B cell (primary cell): ENCODE results near the gene PPTC7. TPM values are rescaled to one million over a fixed set of nuclear protein-coding genes. Genes with fewer than 3 reads are reported as not detected.

Experiments used
- ATAC-seq: fragments of 200-7000 bp; cut with Tn5 transposase; one replicate; pipeline ENCODE4 v1.10.0; 2021; ENCODE audit warnings: low read depth, mild to moderate bottlenecking, moderate number of reproducible peaks, moderate library complexity
- CTCF ChIA-PET: fragments of 350-600 bp; sonication (Branson Sonifier 250); formaldehyde crosslinking; loops from one replicate; lab custom pipeline; 2021; ENCODE audit warnings: antibody characterized with exemption, inconsistent platforms; lab: Charles Lee
- POLR2A ChIA-PET: fragments of 350-600 bp; sonication (Branson Sonifier 250); formaldehyde crosslinking; loops from one replicate; lab custom pipeline; 2021; ENCODE audit warnings: antibody characterized with exemption; lab: Charles Lee
- DNase-seq: peaks from one replicate; pipeline ENCODE4 v3.0.0; 2013
- H2AFZ ChIP-seq: 2 replicates; pipeline ENCODE4 v1.6.1; 2012; ENCODE audit warnings: mild to moderate bottlenecking, low read depth, low read length; ENCODE audit not compliant: insufficient read depth, poor library complexity, severe bottlenecking
- H3K27ac ChIP-seq, 2 donors: 1 replicate in 1 of 2; 2 replicates in 1 of 2; pipeline ENCODE4 v1.5.1; 2012 to 2013; ENCODE audit warnings: low read length in 2 of 2, mild to moderate bottlenecking in 2 of 2, moderate library complexity in 1 of 2
- H3K27me3 ChIP-seq, 4 experiments: fragments of 200-600 bp in 1 of 4; sonication (generic) in 1 of 4; replicated peaks in 1 of 4; 1 replicate in 2 of 4; 2 replicates in 2 of 4; pipeline versions ENCODE4 v1.6.1 to v1.7.0; 2013 to 2016; ENCODE audit warnings: low read length in 3 of 4, mild to moderate bottlenecking in 2 of 4, mixed read lengths in 1 of 4, moderate library complexity in 1 of 4; ENCODE audit not compliant: insufficient read depth in 4 of 4, control insufficient read depth in 3 of 4; ENCODE audit errors: control extremely low read depth in 1 of 4
- H3K36me3 ChIP-seq, 2 experiments: replicated peaks in 1 of 2; 1 replicate in 1 of 2; 2 replicates in 1 of 2; pipeline versions ENCODE4 v1.6.1 to v1.7.1; 2013; ENCODE audit warnings: low read length in 1 of 2; ENCODE audit not compliant: insufficient read depth in 2 of 2, control insufficient read depth in 1 of 2; ENCODE audit errors: control extremely low read depth in 1 of 2, extremely low read depth in 1 of 2
- H3K4me1 ChIP-seq, 2 donors: fragments of 200-600 bp in 1 of 2; sonication (generic) in 1 of 2; 1 replicate in 1 of 2; 2 replicates in 1 of 2; pipeline versions ENCODE4 v1.5.1 to v1.6.1; 2013 to 2017; ENCODE audit warnings: low read length in 2 of 2; ENCODE audit not compliant: control insufficient read depth in 2 of 2, insufficient read depth in 2 of 2
- H3K4me2 ChIP-seq: replicated peaks from 2 replicates; pipeline ENCODE3; 2012; ENCODE audit warnings: mild to moderate bottlenecking, low read depth, low read length; ENCODE audit not compliant: poor library complexity, severe bottlenecking
- H3K4me3 ChIP-seq, 5 experiments: fragments of 200-600 bp in 1 of 5; sonication (generic) in 1 of 5; 1 replicate in 3 of 5; 2 replicates in 2 of 5; pipeline versions ENCODE4 v1.5.1 to v1.7.0; 2011 to 2016; ENCODE audit warnings: low read length in 4 of 5, mild to moderate bottlenecking in 4 of 5, low read depth in 2 of 5, control low read depth in 1 of 5, moderate library complexity in 1 of 5; ENCODE audit not compliant: insufficient read depth in 1 of 5; ENCODE audit errors: control extremely low read depth in 1 of 5, extremely low read depth in 1 of 5
- H3K79me2 ChIP-seq: fragments of 200-600 bp; sonication (generic); one replicate; pipeline ENCODE4 v1.6.0; 2016; ENCODE audit warnings: low read length; ENCODE audit not compliant: control insufficient read depth, insufficient read depth
- H3K9ac ChIP-seq: fragments of 200-600 bp; sonication (generic); 2 replicates; pipeline ENCODE4 v1.6.1; 2017; ENCODE audit warnings: mild to moderate bottlenecking, low read length, moderate library complexity
- H3K9me3 ChIP-seq, 3 donors: one replicate each; pipeline versions ENCODE4 v1.6.1 to v1.7.1; 2013; ENCODE audit warnings: low read length in 2 of 3; ENCODE audit not compliant: control insufficient read depth in 2 of 3, insufficient read depth in 1 of 3; ENCODE audit errors: control extremely low read depth in 1 of 3
- H4K20me1 ChIP-seq: 2 replicates; pipeline ENCODE4 v1.6.0; 2012; ENCODE audit warnings: mild to moderate bottlenecking, low read length; ENCODE audit not compliant: insufficient read depth, control insufficient read depth, poor library complexity, severe bottlenecking
- H3K27ac Mint-ChIP-seq: one replicate; pipeline ENCODE4 v1.8.0; 2021; ENCODE audit warnings: mixed read lengths
- H3K27me3 Mint-ChIP-seq: one replicate; pipeline ENCODE4 v1.8.0; 2021; ENCODE audit warnings: mixed read lengths
- H3K4me1 Mint-ChIP-seq: one replicate; pipeline ENCODE4 v1.8.0; 2021; ENCODE audit warnings: mixed read lengths
- H3K4me3 Mint-ChIP-seq: one replicate; pipeline ENCODE4 v1.8.0; 2021; ENCODE audit warnings: mixed read lengths
- H3K9me3 Mint-ChIP-seq: one replicate; pipeline ENCODE4 v1.8.0; 2022; ENCODE audit warnings: mixed read lengths; ENCODE audit not compliant: insufficient read depth
- CTCF ChIP-seq: fragments of 200-600 bp; IDR thresholded peaks from one replicate; pipeline ENCODE4 v1.8.0; 2022; ENCODE audit warnings: antibody characterized with exemption, mild to moderate bottlenecking
- EZH2 ChIP-seq: IDR thresholded peaks from 2 replicates; pipeline ENCODE4 v1.6.1; 2012; ENCODE audit warnings: borderline replicate concordance, low read depth, mild to moderate bottlenecking, moderate library complexity, low read length; ENCODE audit not compliant: insufficient read depth, poor library complexity, severe bottlenecking
- WGBS: methylation state at CpG from one replicate; pipeline ENCODE4 v1.1.5; 2013; ENCODE audit warnings: missing lambda C conversion rate; ENCODE audit not compliant: insufficient coverage; 5-methylcytosine and 5-hydroxymethylcytosine counted together
- intact Hi-C: fragments of 100-400 bp; cut with micrococcal nuclease; formaldehyde crosslinking; loops from one replicate; pipeline ENCODE4 v1.10.0; 2022
- polyA plus RNA-seq: library from polyadenylated mRNA; depleted of rRNA; stranded (reverse); fragments of >200 nt; gene quantifications from 2 replicates; pipeline ENCODE4 v1.2.3, GENCODE V29; 2012
- total RNA-seq, 2 donors: library from RNA; stranded (reverse); fragments of 120-200 nt in 1 of 2; gene quantifications; 1 replicate in 1 of 2; 2 replicates in 1 of 2; pipeline versions ENCODE4 v1.2.3 to v1.2.4, GENCODE V29; 2013 to 2022

The PPTC7 gene
- total and polyA plus RNA-seq, 2 donors (not counting 1 experiment from before 2014, with no cell fraction given): 20.7 to 44.9 TPM

GRCh38 chr12:110516995-110517394 lies 66.1 kb downstream of the PPTC7 start:
- H3K27ac ChIP-seq: no peak overlapping the region
- H3K4me1 ChIP-seq: no peaks in the 10 kb centered on the region
- CTCF ChIA-PET: interaction anchor here (8.2 kb wide), 1 partner anchor 83 kb away, joined by 138 read pairs; no protein-coding TSS in a partner anchor
- H4K20me1 ChIP-seq: no peaks in the 10 kb centered on the region
- no peak overlapping the region for H3K4me2 ChIP-seq
- H3K27me3 Mint-ChIP-seq: no peaks in the 10 kb centered on the region
- no peak overlapping the region for H2AFZ ChIP-seq
- ATAC-seq (no peak), DNase-seq (no peak)
- no peak for TF ChIP-seq CTCF
- no peak overlapping the region for H3K27ac Mint-ChIP-seq
- H3K4me1 Mint-ChIP-seq: no peaks in the 10 kb centered on the region
- H3K27me3 ChIP-seq: no peaks in the 10 kb centered on the region
- H3K4me3 Mint-ChIP-seq: no peak overlapping the region
- no peaks in the 10 kb centered on the region for H3K9me3 ChIP-seq
- no peaks in the 10 kb centered on the region for H3K79me2 ChIP-seq
- POLR2A ChIA-PET: no interaction called here
- WGBS: 96% methylated on average over 3 of the region's 3 CpGs
- H3K9me3 Mint-ChIP-seq: no peaks in the 10 kb centered on the region
- no peak overlapping the region for H3K9ac ChIP-seq
- no peaks in the 10 kb centered on the region for H3K36me3 ChIP-seq
- H3K4me3 ChIP-seq: no peak overlapping the region
- intact Hi-C loops: no loop called here

- TF ChIP-seq EZH2 (no peak), CTCF (no peak)
- WGBS: no CpG with 5 or more reads among the region's 1 CpG
- Mint-ChIP-seq H3K4me3 (no peak overlapping the region), H3K27ac (no peak overlapping the region), H3K27me3 (no peaks in the 10 kb centered on the region), H3K9me3 (no peaks in the 10 kb centered on the region), H3K4me1 (no peaks in the 10 kb centered on the region)
- Histone ChIP-seq H4K20me1 (no peaks in the 10 kb centered on the region), H3K9ac (no peak overlapping the region), H3K27me3 (no peaks in the 10 kb centered on the region), H3K4me3 (no peak overlapping the region), H3K4me1 (no peaks in the 10 kb centered on the region), H3K79me2 (no peaks in the 10 kb centered on the region), H3K9me3 (no peaks in the 10 kb centered on the region), H3K36me3 (no peaks in the 10 kb centered on the region), H3K4me2 (no peak overlapping the region), H2AFZ (no peak overlapping the region), H3K27ac (no peak overlapping the region)
- intact Hi-C loops: no loop called here
- no peak for DNase-seq
- POLR2A ChIA-PET: no interaction called here
- ATAC-seq: no peak
- CTCF ChIA-PET: interaction anchor here (0.6 to 8.2 kb wide), 10 partner anchors 19 to 368 kb away, joined by 3 to 138 read pairs (median 4); partner anchors contain the start of gene ARPC3
These were observed 68.8 kb downstream of the PPTC7 start for GRCh38 chr12:110514363-110514762.
